HG03565 (cell line): ENCODE measurements around the gene GNGT1.
"Not testable (repeated sequence)": the region's sequence is repeated elsewhere in the genome, so short reads cannot be mapped to it uniquely, and the experiment has no call there.

Source experiments
- ATAC-seq: cut with Tn5 transposase; IDR thresholded peaks from one replicate; pipeline ENCODE4 v1.9.1; 2021; ENCODE audit warnings: mild to moderate bottlenecking, moderate library complexity; ENCODE audit not compliant: unreplicated experiment

GNGT1 gene

GRCh38 chr7:93902777-93903423 lies 3.5 kb upstream of the GNGT1 start:
- ATAC-seq, result no peak

GRCh38 chr7:93910076-93910994 lies 4.0 kb downstream of the GNGT1 start:
- ATAC-seq, result no peak

GRCh38 chr7:93911242-93911641 lies 4.9 kb downstream of the GNGT1 start:
- ATAC-seq, result not testable (repeated sequence)

GRCh38 chr7:93911661-93912060 lies 5.3 kb downstream of the GNGT1 start:
- ATAC-seq, result peak; percentile 72

- no peak for ATAC-seq
These were observed 6.8 kb downstream of the GNGT1 start for GRCh38 chr7:93913197-93913596.

GRCh38 chr7:93914581-93915066 lies 8.3 kb downstream of the GNGT1 start:
- no peak for ATAC-seq

- ATAC-seq, result not testable (repeated sequence)
These were observed 9.0 kb downstream of the GNGT1 start for GRCh38 chr7:93915206-93915842.

GRCh38 chr7:93915888-93916287 lies 9.5 kb downstream of the GNGT1 start:
- peak; percentile 38 for ATAC-seq

GRCh38 chr7:93916315-93916714 lies 9.9 kb downstream of the GNGT1 start:
- ATAC-seq, result not testable (repeated sequence)

- no peak for ATAC-seq
These were observed 14.3 kb downstream of the GNGT1 start for GRCh38 chr7:93920496-93921182.

GRCh38 chr7:93921186-93921585 lies 14.8 kb downstream of the GNGT1 start:
- ATAC-seq, result no peak

- ATAC-seq, result peak; percentile 89
These were observed 15.5 kb downstream of the GNGT1 start, which contains the start of gene GNG11 for GRCh38 chr7:93921607-93922566. Gene GNG11 (plus strand): TSS chr7:93921735. CDS start chr7:93922138, 403 bp downstream.

GRCh38 chr7:93923296-93923695 lies 16.9 kb downstream of the GNGT1 start:
- no peak for ATAC-seq

GRCh38 chr7:93923942-93924341 lies 17.6 kb downstream of the GNGT1 start:
- ATAC-seq, result no peak

- ATAC-seq, result no peak
These were observed 20.4 kb downstream of the GNGT1 start for GRCh38 chr7:93926800-93927199.

- ATAC-seq, result no peak
These were observed 21.2 kb downstream of the GNGT1 start for GRCh38 chr7:93927585-93927984.

- no peak for ATAC-seq
These were observed 25.3 kb downstream of the GNGT1 start for GRCh38 chr7:93931655-93932054.

GRCh38 chr7:93933156-93933555 lies 26.8 kb downstream of the GNGT1 start:
- ATAC-seq, result no peak

- ATAC-seq, result no peak
These were observed 28.7 kb downstream of the GNGT1 start for GRCh38 chr7:93935102-93935501.

- ATAC-seq, result no peak
These were observed 31.5 kb downstream of the GNGT1 start for GRCh38 chr7:93937818-93938217.
